NCI-H2171 (cell line): Measurements from ENCODE around the gene TMEM38B.
A peak's percentile ranks its signal among the peaks of the same experiment; 100 is the strongest.

Experiments used
- DNase-seq: peaks from one replicate; lab custom pipeline; 2025; lab: John Stamatoyannopoulos, UW

Gene TMEM38B, protein sequence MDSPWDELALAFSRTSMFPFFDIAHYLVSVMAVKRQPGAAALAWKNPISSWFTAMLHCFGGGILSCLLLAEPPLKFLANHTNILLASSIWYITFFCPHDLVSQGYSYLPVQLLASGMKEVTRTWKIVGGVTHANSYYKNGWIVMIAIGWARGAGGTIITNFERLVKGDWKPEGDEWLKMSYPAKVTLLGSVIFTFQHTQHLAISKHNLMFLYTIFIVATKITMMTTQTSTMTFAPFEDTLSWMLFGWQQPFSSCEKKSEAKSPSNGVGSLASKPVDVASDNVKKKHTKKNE

DNA sequence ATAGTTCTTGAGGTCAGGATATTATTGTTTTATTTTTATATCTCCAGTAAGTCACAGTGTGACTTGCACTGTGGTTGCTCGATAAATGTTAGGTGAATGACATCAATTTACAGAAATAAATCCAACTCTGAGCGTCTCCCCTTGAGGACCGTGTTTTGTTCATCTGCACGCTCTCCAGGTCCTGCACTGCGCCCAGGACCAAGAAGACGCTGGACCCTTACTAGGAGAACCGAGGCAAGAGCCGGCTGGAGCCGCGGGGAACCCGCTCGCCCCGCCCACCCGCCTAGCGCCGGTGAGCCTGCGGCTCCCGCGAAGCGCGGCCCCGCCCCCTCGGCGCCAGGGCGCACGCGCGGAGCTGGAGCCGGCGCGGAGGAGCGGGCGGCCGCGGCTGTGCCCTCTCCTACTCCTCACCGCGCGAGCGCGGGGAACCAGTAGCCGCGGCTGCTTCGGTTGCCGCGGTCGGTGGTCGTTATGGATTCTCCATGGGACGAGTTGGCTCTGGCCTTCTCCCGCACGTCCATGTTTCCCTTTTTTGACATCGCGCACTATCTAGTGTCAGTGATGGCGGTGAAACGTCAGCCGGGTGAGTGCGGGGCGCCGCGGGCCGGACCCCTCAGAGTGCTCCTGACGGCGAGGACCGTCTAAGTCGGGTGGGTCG, at the start of gene TMEM38B:
Gene TMEM38B (plus strand): TSS at position 352 of the 658 bp plus-strand sequence. CDS start 120 bp downstream, at position 472.
- DNase-seq = peak; percentile 77

DNA sequence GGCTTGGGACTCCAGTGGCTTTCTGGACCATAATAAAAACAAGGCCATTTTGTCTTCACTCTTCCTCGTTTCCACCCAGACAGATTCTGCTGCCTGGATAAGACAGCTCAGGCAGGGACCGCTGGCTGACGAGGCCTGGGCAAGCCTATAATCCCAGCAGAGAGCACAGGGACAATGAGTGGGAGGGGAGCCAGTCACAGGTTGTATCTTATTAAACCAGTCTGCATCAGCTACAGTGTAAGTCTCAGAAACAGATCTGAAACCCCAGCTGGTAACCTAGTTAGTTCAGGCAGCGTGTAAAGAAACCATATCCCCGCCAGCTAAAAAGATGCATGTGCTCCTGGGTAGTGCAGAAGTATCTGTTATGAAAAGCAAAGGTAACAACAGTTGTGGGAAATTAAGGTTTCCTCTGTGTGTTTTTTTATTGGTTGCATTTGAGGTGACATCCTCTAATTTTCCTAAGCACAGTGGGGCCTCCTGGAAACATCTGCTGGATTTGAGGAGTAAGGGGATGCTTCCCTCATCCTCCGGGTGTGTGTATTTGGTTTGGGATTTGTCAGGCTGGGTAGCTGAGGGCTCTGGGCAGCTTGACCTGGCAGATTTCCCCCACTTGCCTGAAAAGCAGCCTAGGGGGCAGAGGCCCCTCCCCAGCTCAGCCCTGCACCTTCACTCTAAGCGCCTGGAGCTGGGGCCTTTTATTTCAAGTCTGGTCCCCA, 47.3 kb upstream of the TMEM38B start:
- peak; percentile 33 for DNase-seq

DNA sequence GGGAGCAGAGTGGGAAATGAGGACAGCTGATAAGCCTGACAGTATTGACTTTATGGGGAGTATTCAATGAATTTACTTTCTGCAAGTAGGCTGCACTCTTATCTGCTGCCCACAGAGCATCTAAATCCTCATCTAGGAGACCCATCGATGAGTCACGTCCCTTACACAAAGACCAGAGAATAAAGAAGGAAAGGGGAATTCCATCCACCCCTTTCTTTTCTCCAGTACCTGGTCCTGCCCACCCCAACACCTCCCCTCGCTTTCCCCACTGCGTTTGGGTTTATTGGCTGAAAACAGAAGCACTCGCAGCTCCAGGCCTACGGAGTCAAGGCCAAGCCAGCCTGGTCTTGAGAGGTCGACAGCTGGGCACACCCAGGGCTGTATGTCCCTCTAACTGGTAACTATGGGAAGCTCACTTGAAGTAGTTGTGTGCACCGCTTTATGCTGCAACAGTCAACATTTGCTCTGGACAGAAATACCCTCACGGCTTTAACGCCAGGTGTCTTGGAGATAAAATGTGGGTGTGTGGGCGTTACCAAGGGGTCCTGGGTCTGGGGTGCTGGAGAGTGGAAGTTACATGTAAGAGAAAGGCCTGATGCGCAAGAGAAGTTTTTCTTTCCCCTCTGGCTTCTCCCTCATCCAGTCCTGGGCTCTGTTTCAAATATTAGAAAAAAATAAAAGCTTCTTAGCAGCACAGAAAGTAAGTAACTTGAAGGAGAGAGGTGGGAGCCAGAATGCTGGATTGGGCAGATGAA, 46.6 kb upstream of the TMEM38B start:
- no peak for DNase-seq

DNA sequence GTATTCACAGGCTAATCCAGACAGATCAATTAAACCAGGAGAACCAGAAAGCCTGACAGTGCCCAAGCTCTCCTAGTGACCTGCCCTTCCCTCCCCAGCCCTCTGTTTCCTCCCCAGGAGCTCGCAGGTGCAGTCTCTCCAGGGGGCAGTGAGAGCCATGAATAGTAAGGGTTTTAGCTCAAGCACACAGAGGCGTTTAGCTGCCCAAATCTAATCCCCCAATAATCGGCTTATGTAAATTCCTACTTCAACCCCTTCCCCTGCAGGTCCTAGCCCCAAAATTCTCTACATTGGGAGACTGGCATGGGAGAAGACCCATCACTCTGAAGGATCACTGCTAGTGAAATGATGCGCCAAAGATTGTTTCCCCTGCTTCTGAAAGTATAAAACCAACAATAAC, 42.5 kb upstream of the TMEM38B start:
- no peak for DNase-seq

DNA sequence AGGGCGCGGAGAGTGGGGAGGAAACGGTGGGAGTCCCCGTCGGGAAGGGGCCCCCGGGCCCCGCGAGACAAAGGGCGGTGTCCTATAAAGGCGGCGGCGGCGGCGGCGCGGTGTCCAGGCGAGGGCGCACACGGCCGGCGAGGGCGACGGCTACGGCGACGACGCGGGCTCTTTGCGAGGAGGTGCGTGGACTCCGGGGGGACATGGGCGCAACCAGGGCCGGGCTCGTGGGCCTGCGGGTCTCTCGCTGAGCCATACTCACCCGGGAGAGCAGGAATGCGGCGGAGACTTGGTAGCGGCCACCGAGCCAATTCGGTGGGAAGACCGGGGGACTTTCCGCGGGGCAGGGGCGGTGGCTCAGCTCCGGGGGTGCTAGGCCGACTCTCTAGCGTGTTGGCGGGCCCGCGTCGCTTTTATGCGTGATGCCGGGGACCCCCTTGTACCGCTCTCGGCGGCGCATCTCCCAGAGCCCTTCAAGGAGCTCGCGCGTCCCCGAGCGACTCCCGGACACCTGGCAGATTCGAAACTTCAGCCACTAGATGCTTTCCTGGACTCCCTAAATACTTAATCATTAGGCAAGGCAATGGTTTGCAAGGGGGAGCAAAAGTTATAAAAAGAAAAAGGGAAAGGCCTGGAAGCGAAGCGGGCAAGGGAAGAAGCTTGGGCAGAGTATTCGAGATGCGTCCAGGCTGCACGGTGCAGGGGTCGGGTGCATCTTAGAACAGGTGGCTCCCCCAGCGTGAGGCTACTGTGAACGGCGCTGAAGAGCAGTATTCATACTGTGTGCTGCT, 38.0 kb upstream of the TMEM38B start:
- peak; percentile 46 for DNase-seq

DNA sequence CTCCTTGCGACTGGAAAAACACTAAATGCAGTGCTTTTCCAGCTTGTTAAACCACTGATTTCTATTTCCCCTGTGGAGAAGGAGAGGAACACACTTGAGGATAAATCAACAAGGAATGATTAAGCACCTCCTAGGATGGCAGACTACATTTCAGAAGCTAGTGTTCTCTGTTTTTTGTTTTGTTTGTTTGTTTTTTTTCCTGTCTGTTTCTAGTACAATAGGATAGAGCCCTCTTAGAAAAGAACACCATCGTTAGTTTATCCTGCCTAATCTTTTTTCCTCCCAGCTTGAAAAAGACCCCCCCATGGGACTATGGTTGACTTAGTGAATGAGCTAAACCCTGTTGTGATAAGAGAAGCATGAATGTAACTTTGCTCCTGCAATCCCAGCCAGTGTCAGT, 36.0 kb upstream of the TMEM38B start:
- DNase-seq = no peak

DNA sequence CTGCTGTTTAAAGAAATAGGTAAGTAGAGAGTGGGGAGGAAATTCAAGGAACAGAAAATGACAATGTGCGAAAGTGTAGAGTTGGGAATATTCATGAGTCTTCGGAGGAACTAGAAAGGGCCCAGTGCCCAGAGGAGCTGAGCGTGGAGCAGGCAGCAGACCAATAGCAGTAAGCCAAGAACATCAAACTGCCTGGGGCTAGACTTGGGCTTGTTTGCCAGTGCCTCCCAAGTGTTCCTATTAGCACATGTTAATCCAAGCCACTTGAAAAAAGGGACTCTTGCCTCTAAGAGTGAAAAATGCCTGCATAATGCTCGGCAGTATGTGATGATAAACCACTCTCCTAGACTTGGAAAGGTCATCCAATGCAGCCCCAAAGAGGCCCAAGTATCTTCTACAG, 33.3 kb upstream of the TMEM38B start:
- no peak for DNase-seq

DNA sequence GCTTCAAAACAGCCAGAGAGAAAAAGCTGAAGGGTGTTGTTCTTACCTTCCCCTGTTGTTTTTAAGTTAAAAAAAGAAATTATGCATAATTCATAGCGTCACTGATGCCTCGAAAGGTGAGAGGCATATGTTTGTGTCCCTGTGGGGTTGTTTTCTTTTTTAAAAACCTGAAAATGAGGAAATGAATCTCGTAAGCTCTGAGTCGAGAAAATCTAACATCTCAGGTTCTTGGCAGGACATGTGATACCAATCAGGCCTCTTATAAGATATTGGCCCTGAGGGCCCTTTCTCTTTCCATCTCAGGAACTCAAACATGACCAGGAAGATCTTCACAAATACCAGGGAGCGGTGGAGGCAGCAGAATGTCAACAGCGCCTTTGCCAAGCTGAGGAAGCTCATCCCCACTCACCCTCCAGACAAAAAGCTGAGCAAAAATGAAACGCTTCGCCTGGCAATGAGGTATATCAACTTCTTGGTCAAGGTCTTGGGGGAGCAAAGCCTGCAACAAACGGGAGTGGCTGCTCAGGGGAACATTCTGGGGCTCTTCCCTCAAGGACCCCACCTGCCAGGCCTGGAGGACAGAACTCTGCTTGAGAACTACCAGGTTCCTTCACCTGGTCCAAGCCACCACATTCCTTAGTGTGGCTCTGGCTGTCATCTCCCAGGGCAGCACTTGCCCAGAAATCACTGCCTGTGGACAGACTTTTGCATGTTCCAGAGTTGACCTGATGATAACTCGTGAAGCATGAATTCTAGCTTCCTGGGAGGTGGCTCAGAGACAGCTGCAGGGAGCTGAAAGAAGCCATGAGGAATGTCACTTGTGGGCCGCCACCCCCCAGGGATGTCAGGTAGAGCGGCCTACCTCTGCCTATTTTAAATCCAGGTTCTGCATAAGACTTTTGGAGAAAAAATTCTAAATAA, 31.9 kb upstream of the TMEM38B start, which contains the start of gene TAL2:
Gene TAL2 (plus strand): TSS at position 274 of the 921 bp plus-strand sequence. CDS start 40 bp downstream, at position 314.
- DNase-seq = no peak

DNA sequence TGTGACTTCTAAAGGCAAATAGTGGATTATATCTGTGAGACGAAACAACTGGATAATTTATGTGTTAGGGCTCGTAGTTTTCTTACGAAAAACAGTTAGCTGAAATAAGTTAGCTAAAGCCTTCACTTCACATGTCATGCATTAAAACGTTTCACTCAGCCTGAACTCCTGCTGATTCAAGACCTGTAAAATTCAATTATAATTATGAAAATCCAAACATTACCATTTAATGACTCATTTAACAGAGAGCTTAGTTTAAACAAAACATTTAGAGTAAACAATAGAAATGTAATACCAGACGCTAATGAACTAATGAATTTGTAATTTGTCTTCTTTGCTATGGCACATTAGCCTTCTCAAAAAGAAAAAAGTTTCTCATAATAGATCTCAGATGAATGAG, 30.4 kb upstream of the TMEM38B start:
- DNase-seq = no peak

DNA sequence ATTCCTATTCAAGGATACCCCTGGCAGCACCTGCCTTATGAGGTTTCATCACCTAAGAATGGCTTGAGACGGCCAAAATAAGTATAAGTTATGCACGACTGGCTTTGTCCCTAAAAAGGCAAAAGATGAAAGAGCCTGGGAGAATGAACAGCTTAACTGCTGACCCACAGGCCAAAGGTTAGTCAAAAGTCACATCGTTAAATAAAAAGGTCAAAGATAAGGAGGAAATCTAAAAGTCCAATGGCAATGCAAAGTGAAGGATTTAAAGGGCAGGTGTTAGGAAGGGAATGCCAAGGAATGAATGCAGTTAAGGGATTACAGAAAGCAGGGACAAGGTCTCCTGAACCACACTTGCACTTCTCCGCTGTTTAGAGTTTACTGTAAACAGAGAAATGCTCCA, 26.5 kb upstream of the TMEM38B start:
- DNase-seq = no peak

DNA sequence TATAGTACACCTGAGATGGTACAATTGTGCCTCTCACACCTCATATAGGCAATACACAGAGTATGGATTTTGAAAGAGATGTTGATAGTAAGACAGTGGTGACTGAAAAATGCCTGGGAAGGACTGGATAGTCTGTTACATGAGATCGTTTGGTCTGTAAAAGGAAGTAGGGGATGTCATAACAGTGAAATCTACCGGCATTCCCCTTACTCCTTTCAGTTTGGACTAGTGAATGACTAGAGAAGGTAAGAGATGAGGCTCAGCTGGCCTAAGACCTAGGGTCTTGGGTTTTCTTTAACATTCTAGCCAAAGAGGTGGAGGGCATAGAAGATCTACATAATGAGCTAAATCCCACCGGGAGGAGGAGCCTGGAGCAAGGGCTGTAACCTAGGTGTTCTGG, 24.0 kb upstream of the TMEM38B start:
- DNase-seq = no peak

DNA sequence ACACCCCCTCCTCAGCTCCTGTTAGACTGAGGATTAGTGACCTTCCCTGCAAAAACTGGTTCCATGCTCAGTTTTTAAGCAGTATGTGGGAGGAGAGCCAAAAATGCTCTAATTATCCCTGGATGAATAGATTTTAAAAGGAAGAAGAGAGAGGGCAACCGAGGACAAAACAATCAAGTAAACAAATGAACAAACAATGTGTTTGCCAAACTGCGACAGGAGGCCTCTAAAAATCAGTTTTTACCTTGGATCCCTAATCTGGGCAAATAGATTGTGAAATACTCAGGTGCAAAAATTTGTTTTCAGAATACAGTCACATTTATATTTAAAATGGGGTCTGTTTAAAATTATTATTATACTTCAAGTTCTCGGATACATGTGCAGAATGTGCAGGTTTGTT, 23.6 kb upstream of the TMEM38B start:
- DNase-seq = no peak

DNA sequence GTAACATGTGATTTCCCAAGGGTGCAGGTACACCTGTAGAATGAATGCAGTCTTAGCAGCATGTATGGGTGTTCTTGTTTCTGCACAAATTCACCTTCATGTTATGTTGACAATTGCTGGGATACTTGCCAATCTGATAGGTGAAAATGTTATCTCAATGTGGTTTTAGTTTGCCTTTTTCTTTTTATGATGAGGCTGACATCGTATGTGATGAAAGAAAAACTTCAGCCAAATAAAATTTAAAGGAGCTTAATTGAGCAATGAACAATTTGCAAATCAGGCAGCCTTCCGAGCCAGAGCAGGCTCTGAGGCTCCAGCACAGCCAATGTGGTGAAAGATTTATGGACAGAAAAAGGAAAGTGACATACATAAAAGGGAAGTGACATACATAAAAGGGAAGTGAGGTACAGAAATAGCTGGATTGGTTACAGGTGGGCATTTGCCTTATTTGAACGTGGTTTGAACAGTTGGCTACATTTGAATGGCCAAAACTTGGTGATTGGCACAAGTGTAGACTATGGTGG, 21.6 kb upstream of the TMEM38B start:
- no peak for DNase-seq

DNA sequence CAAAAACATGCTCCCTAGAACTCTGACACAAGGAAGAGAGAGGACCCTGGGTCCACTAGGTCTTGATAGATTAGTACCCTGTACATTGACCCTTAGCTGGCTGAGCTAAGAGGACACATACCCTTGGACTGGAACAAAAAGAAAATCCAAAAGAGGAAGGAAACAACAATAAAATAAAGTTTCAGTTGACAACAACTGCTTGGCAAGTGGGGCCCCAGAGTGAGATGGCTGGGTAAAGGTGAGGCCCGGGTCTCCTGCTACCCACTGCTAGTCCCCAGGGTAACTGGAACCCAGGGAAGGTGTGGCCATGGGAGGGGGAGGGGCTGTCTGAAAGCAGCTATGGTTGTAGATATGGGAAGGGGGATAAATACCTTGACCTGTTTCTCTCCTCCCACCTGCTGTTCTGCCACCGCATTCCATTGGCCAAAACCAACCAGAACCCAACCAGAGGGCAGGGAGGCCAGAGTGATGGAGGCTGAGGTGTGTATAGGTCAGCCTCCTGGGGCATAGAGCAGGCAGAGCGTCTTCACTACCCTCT, 20.4 kb upstream of the TMEM38B start:
- DNase-seq = no peak

DNA sequence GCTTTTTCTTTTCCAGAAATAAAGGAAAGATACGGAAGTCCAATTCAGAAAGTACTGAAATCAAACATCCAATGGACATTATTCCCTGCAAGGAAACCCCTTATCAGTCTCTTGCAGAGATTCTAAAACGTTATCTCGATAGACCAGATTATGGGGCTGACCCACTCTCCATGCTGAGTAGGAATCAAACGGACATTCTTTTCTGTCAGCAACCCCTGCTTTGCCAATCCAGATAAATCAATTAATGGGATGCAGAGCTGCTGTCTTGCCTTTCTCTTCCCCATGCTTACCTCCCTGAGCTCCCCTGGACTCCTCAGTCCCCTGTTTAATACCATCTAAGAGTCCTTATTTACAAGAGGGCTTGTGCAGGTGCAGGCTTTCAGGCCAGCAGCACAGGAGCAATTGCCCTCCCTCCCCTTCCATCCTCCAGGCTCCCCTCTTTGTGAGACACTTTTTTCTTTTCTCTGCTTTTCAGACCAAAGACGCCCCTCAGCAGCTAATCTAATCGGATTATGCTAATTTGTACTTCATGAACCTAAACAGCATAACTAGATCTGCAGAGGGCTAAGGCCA, 17.9 kb upstream of the TMEM38B start:
- no peak for DNase-seq

DNA sequence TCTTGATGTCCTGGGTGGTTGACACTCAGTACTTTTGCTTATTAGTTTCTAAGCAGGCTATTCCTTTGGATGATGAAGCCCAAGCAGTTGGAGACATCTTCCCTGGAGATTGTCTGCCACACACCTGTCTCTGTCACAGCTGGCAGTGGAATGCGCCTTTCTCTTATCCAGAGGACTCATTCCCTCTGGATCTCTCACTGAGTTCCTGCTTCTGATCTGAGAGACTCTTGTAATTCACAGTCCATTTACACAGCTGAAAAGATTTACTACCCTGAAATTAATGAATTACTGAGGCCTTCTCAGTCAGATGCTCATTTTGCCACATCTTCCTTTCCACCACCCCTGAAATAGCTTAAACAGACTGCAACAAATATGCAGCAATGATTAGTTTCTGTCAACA, 16.2 kb upstream of the TMEM38B start:
- no peak for DNase-seq

DNA sequence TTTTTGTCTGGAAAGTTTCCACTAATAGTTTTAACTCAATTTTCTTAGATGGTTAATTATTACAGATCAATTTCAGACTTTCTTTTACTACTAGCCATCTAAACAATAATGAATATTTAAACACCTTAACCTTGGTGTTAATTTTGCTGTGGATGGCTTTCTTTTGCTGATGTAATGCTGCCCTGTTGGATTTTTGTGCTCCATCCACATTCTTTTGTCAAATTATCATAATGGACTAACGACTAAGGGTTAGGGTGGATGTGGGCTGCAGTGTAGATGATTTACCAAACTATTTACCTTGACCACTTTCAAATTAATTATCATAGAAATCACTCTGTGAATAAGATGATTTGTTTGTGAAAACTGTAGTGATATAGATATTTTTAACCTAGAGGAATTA, 15.6 kb upstream of the TMEM38B start:
- no peak for DNase-seq

DNA sequence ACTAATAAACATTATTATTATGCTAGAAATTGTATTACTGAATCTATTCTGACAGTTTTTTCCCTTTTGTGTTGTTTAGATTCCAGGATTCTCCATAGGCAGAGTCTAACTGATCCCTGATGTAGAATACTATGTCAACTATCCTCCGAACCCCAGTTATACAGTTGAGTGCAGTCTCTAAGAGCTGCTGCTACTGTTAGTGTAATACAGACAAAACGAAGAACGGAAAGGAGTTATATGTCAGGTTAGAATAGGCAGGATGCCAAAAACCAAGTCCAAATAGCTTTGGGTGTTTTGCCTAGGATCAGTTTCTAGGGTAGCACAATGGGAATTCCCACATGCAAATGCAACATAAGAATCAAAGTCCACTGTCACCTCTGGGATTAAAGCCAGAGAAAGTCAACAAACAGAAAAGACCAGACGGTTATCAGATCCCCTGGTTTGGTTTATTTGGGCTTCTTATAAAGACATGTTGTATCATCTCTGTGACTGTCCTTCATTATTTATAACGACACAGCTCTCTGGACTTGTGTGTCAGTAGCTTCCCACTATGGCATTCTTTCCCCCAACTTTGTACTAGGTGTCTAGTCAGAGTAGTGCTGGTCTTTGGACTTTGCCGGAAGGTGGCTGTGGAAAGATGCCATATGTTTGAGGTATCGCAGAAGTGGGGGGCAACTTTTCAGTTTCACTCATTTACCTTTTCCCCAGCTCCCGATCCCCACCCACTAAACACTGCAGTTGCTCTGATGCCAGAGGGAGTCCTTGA, 14.9 kb upstream of the TMEM38B start:
- no peak for DNase-seq

DNA sequence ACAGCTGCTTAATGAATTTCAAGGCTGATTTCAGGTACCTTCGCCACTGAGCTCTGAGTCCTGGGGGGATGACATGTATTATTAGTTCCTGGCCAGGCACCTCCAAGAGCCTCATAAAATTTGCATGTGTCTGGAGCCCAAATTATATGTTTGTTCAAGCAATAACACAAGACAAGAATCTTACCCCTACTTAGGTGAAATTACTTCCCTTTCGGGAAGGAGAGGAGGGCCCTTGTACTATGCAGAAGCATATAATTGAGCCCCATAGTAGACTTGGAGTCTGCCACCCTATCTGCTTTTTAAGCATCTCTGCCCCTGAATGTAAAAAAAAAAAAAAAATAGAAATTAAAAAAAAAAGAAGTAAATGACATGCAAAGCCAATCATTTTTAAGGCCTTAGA, 13.0 kb upstream of the TMEM38B start:
- DNase-seq = no peak
